ENCODE measurements around the gene GAN.

DNA sequence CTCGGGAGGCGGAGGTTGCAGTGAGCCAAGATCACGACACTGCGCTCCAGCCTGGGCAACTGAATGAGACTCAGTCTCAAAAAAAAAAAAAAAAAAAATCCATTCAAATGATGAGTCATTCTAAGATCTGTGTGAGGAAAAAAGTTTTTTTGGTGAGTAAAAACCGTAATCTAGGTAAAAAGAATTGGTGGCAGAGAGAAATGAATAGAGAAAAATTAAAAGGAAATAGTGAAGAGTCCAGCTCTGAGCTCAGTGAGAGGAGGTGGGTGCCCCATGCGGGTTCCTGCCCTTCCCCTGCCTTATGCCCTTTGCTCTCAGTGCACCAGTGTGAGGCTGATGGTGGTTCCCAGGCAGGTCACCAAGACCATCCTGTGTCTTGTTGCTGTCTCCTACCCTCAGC is 20.9 kb downstream of the GAN start:
- no peak for TF ChIP-seq CTCF (IDR thresholded peaks at IDR 0.05)
- no peak for TF ChIP-seq POLR2A (IDR thresholded peaks at IDR 0.05)

All from transverse colon (tissue), 3 donors.